Measurements from ENCODE around the gene CACNA1D. TPM values are rescaled to one million over a fixed set of nuclear protein-coding genes. Genes with fewer than 3 reads are reported as not detected.

Gene CACNA1D
- total and polyA plus RNA-seq, 9 of the 15 experiments (the other 6 are each of a cell fraction or from before 2014, with no cell fraction given) = 0.29 TPM; not detected in 8

DNA sequence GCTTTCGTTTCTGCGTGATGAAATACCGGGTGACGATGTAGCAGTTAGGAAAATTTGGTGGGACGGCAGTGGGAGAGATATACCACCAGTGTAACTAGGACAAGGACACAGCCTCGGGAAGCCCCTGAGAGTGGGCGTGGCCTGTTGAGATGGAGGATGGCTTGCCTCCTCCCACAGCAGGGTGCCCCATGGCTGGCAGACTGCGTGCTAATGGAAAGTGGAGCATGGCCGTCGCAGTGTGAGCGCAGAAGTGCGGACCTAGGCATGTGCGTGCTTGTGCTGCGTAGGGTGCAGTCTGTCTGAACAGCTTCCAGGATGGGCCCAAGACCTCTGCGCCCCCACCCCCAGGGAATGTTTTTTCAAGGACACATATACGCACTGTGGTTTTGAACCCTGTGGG lies 295.0 kb downstream of the CACNA1D start:
- Histone ChIP-seq H3K9me3 (replicated peaks; ENCODE audit: control insufficient read depth, insufficient read depth, low read depth, low read length) (no peaks in the 10 kb centered on the region), H3K9ac (ENCODE audit: insufficient read depth in 1 of 2, low read depth in 2 of 2, low read length in 2 of 2) (no peak overlapping the region), H3K36me3 (ENCODE audit: control insufficient read depth, insufficient read depth, low read length) (no peaks in the 10 kb centered on the region), H3K4me2 (ENCODE audit: insufficient read depth, low read length) (no peak overlapping the region), H3K4me3 (no peak overlapping the region), H2AFZ (ENCODE audit: low read depth, low read length) (no peak overlapping the region), H3K27ac (ENCODE audit: extremely low read depth, low read depth, low read length) (no peak overlapping the region), H4K20me1 (replicated peaks; ENCODE audit: control insufficient read depth, insufficient read depth, low read length) (no peaks in the 10 kb centered on the region; the same call in 1 of the 2 replicates), H3K27me3 (ENCODE audit: control insufficient read depth in 2 of 2, insufficient read depth in 2 of 2, low read length in 2 of 2) (peaks cover 0 to 57% of the 10 kb centered on the region in 2 experiments; a peak in 3 of 5 replicates), H3K79me2 (ENCODE audit: control insufficient read depth, insufficient read depth, low read length) (no peaks in the 10 kb centered on the region), H3K4me1 (replicated peaks in 1 of 2; ENCODE audit: control insufficient read depth in 2 of 2, insufficient read depth in 2 of 2, low read length in 2 of 2) (no peaks in the 10 kb centered on the region), H3K9me1 (ENCODE audit: control insufficient read depth, insufficient read depth, low read length) (no peaks in the 10 kb centered on the region)
- WGBS (ENCODE audit: insufficient coverage, low coverage, missing lambda C conversion rate) = 2% methylated on average over 11 of the region's 16 CpGs
- FAIRE-seq (no peak), ATAC-seq (no peak), DNase-seq (ENCODE audit: extremely low read depth in 1 of 4, low spot score in 3 of 4) (no peak)
- ChIA-PET CTCF (ENCODE audit: low intra/inter-chr PET ratio) (no interaction called here), POLR2A (no interaction called here)
- intact Hi-C loops (cut with micrococcal nuclease) (no loop called here), in situ Hi-C loops (cut with MboI) (no loop called here)
- no TSS peak for BruUV-seq (replicated peaks)
- TF ChIP-seq ESRRA (IDR thresholded peaks at IDR 0.05; ENCODE audit: borderline replicate concordance, low read depth) (no peak), SMAD3 (CRISPR knock-in tag; conservative IDR thresholded peaks at IDR 0.05) (no peak), MYNN (IDR thresholded peaks at IDR 0.05) (no peak), MYNN (CRISPR knock-in tag; IDR thresholded peaks at IDR 0.05) (no peak), PRMT5 (CRISPR knock-in tag; IDR thresholded peaks at IDR 0.05) (no peak), POLR2G (IDR thresholded peaks at IDR 0.05; ENCODE audit: low read depth, low read length) (no peak), NBN (IDR thresholded peaks at IDR 0.05; ENCODE audit: low read depth) (no peak), XRCC4 (IDR thresholded peaks at IDR 0.05; ENCODE audit: extremely low read depth, insufficient read depth, insufficient read length) (no peak), ATF1 (CRISPR knock-in tag; IDR thresholded peaks at IDR 0.05) (no peak), ATF1 (tag; IDR thresholded peaks at IDR 0.05) (no peak), ELF4 (CRISPR knock-in tag; IDR thresholded peaks at IDR 0.05) (no peak), CCNT2 (IDR thresholded peaks at IDR 0.05; ENCODE audit: borderline replicate concordance, extremely low read depth, insufficient read length, low read depth, low read length) (no peak), SMARCB1 (IDR thresholded peaks at IDR 0.05; ENCODE audit: insufficient read length, low read depth) (no peak), MAFF (IDR thresholded peaks at IDR 0.05; ENCODE audit: low read length) (no peak), GTF2F1 (IDR thresholded peaks at IDR 0.05; ENCODE audit: low read depth, low read length) (no peak), SMARCE1 (IDR thresholded peaks at IDR 0.05) (no peak), NFIX (CRISPR knock-in tag; IDR thresholded peaks at IDR 0.05; ENCODE audit: low read depth) (no peak), ZNF316 (IDR thresholded peaks at IDR 0.05) (no peak)
- TF ChIP-seq, protein P1, sequence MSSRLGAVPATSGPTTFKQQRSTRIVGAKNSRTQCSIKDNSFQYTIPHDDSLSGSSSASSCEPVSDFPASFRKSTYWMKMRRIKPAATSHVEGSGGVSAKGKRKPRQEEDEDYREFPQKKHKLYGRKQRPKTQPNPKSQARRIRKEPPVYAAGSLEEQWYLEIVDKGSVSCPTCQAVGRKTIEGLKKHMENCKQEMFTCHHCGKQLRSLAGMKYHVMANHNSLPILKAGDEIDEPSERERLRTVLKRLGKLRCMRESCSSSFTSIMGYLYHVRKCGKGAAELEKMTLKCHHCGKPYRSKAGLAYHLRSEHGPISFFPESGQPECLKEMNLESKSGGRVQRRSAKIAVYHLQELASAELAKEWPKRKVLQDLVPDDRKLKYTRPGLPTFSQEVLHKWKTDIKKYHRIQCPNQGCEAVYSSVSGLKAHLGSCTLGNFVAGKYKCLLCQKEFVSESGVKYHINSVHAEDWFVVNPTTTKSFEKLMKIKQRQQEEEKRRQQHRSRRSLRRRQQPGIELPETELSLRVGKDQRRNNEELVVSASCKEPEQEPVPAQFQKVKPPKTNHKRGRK (tag; IDR thresholded peaks at IDR 0.05) = no peak

Measured in K562 (cell line).